H1 (cell line): ENCODE measurements around the gene AFF1. TPM values are rescaled to one million over a fixed set of nuclear protein-coding genes. Genes with fewer than 3 reads are reported as not detected.

Source experiments
- CHD1 ChIP-seq: IDR thresholded peaks from 2 replicates; pipeline ENCODE4 v1.6.1; 2012; ENCODE audit warnings: low read depth, low read length, improper control_type of control experiment
- EGR1 ChIP-seq: IDR thresholded peaks from 2 replicates; pipeline ENCODE4 v1.6.1; 2011; ENCODE audit warnings: low read depth, low read length, borderline replicate concordance
- RFX5 ChIP-seq: IDR thresholded peaks from 2 replicates; pipeline ENCODE4 v1.6.1; 2011; ENCODE audit warnings: low read depth, low read length, improper control_type of control experiment, borderline replicate concordance
- SP4 ChIP-seq: IDR thresholded peaks from 2 replicates; pipeline ENCODE4 v1.6.1; 2012; ENCODE audit warnings: low read length, inconsistent platforms
- polyA plus RNA-seq, 7 experiments: library from polyadenylated mRNA; depleted of rRNA in 3 of 7; stranded (reverse) in 5 of 7; unstranded in 2 of 7; fragments of >200 nt in 5 of 7; fragments of 200-250 nt in 2 of 7; gene quantifications; 1 replicate in 5 of 7; 2 replicates in 1 of 7; 4 replicates in 1 of 7; pipeline versions ENCODE4 v1.2.1 to v1.2.3, GENCODE V29; 2011 to 2013; ENCODE audit warnings: missing spikeins in 2 of 7, mixed read lengths in 2 of 7
- total RNA-seq: library from RNA; stranded (reverse); fragmentation: NEBNext Ultra II Directional; extraction: Animal tissue kit (Norgen Biotek cat#: 25700); gene quantifications from 2 replicates; pipeline ENCODE4 v1.2.1, GENCODE V29; 2021

Gene AFF1
- total and polyA plus RNA-seq, 2 of the 8 experiments (the other 6 are each of a cell fraction or from before 2014, with no cell fraction given) = 14.8 to 85.5 TPM

- TF ChIP-seq EGR1 = no peak
- no peak for TF ChIP-seq CHD1
- TF ChIP-seq SP4 = no peak
- TF ChIP-seq RFX5 = no peak
These were observed 106.3 kb downstream of the AFF1 start (continued) for GRCh38 chr4:87041141-87041540.
